ENCODE results near the gene MC1R. TPM values are rescaled to one million over a fixed set of nuclear protein-coding genes. Genes with fewer than 3 reads are reported as not detected.
"Not testable (repeated sequence)": the region's sequence is repeated elsewhere in the genome, so short reads cannot be mapped to it uniquely, and the experiment has no call there.

Gene MC1R
- total RNA-seq, 2 experiments from 2014 or later = 0.85 to 1.3 TPM

GRCh38 chr16:89962754-89963498 is 44.3 kb downstream of the MC1R start:
- Mint-ChIP-seq H3K4me3 (no peak overlapping the region), H3K27me3 (no peaks in the 10 kb centered on the region), H3K4me1 (ENCODE audit: low read depth) (no peaks in the 10 kb centered on the region), H3K27ac (no peak overlapping the region), H3K36me3 (peaks cover 10% of the 10 kb centered on the region), H3K9me3 (no peaks in the 10 kb centered on the region)
- DNase-seq = no peak
- ChIA-PET POLR2A (no interaction called here), CTCF (no interaction called here)
- intact Hi-C loops (cut with micrococcal nuclease) = no loop called here

- Mint-ChIP-seq H3K27me3 (no peaks in the 10 kb centered on the region), H3K36me3 (peaks cover 1% of the 10 kb centered on the region), H3K4me1 (ENCODE audit: low read depth) (no peaks in the 10 kb centered on the region), H3K4me3 (no peak overlapping the region), H3K27ac (no peak overlapping the region), H3K9me3 (no peaks in the 10 kb centered on the region)
- ChIA-PET CTCF (no interaction called here), POLR2A (no interaction called here)
- DNase-seq = no peak
- intact Hi-C loops (cut with micrococcal nuclease) = no loop called here
Measured at GRCh38 chr16:89964201-89964600, 45.5 kb downstream of the MC1R start.

GRCh38 chr16:89965447-89966225 is 47.0 kb downstream of the MC1R start:
- Mint-ChIP-seq H3K4me3 (no peak overlapping the region), H3K36me3 (peaks cover 5% of the 10 kb centered on the region), H3K27me3 (no peaks in the 10 kb centered on the region), H3K27ac (no peak overlapping the region), H3K4me1 (ENCODE audit: low read depth) (peaks cover 5% of the 10 kb centered on the region), H3K9me3 (peaks cover 4% of the 10 kb centered on the region)
- ChIA-PET CTCF (no interaction called here), POLR2A (no interaction called here)
- intact Hi-C loops (cut with micrococcal nuclease) = no loop called here
- no peak for DNase-seq

GRCh38 chr16:89966756-89967155 is 48.1 kb downstream of the MC1R start:
- H3K27me3 Mint-ChIP-seq = no peaks in the 10 kb centered on the region
- POLR2A ChIA-PET = no interaction called here
- CTCF ChIA-PET = no interaction called here
- intact Hi-C loops (cut with micrococcal nuclease) = no loop called here
- no peak for DNase-seq
- H3K27ac Mint-ChIP-seq = no peak overlapping the region
- H3K9me3 Mint-ChIP-seq = peaks cover 12% of the 10 kb centered on the region
- peaks cover 13% of the 10 kb centered on the region for H3K4me1 Mint-ChIP-seq (ENCODE audit: low read depth)
- H3K36me3 Mint-ChIP-seq = peaks cover 9% of the 10 kb centered on the region
- no peak overlapping the region for H3K4me3 Mint-ChIP-seq

DNA sequence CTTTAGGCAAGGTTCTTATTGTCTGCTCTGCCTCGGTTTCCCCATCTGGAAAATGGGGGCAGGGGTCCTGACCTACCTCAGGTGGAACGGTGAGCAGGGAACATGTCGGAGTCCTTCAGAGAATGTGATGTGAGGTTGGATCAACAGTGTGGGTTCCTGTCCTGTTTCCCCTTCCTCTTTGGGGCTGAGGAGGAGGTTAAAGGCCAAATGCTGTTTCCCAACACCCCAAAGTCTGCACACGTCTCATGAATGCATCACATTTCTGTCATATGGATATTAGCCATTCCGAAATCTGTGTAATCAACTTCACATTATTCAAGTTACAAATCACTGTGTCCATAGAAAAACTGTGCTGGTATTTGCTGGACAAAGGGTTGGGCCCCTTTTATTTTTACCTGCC is 48.8 kb downstream of the MC1R start:
- CTCF ChIA-PET; H3K27ac Mint-ChIP-seq; intact Hi-C loops (cut with micrococcal nuclease); H3K4me3 Mint-ChIP-seq; DNase-seq; H3K36me3 Mint-ChIP-seq; H3K27me3 Mint-ChIP-seq; POLR2A ChIA-PET: not testable (repeated sequence)
- H3K4me1 Mint-ChIP-seq (ENCODE audit: low read depth) = peaks cover 15% of the 10 kb centered on the region
- H3K9me3 Mint-ChIP-seq = peaks cover 12% of the 10 kb centered on the region

DNA sequence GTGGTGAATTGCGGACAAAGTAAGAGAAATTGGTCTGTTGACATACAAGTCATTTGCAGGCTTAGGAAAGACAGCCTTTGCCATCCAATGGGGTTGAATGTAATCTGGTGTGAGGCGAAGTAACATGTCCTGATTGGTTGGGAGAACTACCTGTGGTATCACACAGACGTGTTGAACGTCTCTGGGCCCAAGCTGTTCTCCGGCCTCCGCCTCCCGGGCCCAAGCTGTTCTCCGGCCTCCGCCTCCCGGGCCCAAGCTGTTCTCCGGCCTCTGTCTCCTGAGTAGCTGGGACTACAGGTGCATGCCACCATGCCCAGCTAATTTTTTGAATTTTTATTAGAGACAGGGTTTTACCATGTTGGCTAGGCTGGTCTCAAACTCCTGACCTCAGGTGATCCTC is 49.4 kb downstream of the MC1R start:
- intact Hi-C loops (cut with micrococcal nuclease); H3K4me3 Mint-ChIP-seq; POLR2A ChIA-PET; H3K27ac Mint-ChIP-seq; DNase-seq; CTCF ChIA-PET; H3K27me3 Mint-ChIP-seq; H3K36me3 Mint-ChIP-seq: not testable (repeated sequence)
- peaks cover 12% of the 10 kb centered on the region for H3K9me3 Mint-ChIP-seq
- peaks cover 15% of the 10 kb centered on the region for H3K4me1 Mint-ChIP-seq (ENCODE audit: low read depth)

DNA sequence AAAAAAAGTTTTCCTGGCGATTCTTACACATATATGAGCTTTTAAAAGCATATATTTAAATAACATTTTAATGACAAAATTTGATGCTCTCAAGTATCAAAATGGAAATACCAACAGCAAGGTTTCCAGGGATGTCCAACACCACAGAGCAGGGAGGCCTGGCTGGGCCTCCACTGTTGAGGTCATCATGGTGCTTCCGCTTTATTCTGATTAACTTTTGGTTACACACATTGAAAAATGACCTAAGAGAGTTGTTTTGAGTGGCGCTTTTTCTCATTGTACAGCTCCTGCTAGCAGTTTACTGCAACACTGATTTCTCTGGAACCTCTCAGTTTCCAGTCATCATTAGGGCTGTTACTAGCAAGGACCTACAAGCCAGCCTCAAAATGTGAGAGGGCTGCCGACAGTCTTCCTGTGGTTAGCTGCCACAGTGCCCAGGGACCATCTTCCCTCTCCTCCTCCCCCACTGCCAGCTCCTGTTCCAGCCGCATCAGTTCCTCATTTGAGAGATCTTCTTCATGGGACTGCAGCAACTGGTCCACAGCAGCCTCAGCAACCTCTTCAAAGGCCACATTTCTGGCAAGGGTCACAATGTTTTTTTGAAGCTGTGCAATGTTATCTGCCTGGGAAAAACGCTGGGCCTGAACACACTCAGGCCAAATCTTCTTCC is 51.2 kb downstream of the MC1R start:
- peaks cover 9% of the 10 kb centered on the region for H3K36me3 Mint-ChIP-seq
- POLR2A ChIA-PET = interaction anchor here (1.2 kb wide), 1 partner anchor 12 kb away, joined by 3 read pairs; no protein-coding TSS in a partner anchor
- CTCF ChIA-PET = interaction anchor here (0.6 to 1.0 kb wide), 2 partner anchors 14 to 50 kb away, joined by 3 to 4 read pairs; partner anchors contain the start of gene DBNDD1
- DNase-seq = no peak
- no peaks in the 10 kb centered on the region for H3K27me3 Mint-ChIP-seq
- intact Hi-C loops (cut with micrococcal nuclease) = no loop called here
- peaks cover 29% of the 10 kb centered on the region for H3K4me1 Mint-ChIP-seq (ENCODE audit: low read depth)
- peaks cover 12% of the 10 kb centered on the region for H3K9me3 Mint-ChIP-seq
- H3K4me3 Mint-ChIP-seq = no peak overlapping the region
- H3K27ac Mint-ChIP-seq = no peak overlapping the region

Other genes starting within 250 kb of the MC1R start
- 10 to 100 TPM; 90.0 to 92.4 TPM for gene CDK10, start 232.2 kb upstream of the MC1R start, total RNA-seq
- 1 to 10 TPM; 6.8 to 7.6 TPM for gene SPATA2L, start 217.2 kb upstream of the MC1R start, total RNA-seq
- gene VPS9D1, start 198.0 kb upstream of the MC1R start, total RNA-seq = 1 to 10 TPM; 2.9 to 3.2 TPM
- 10 to 100 TPM; 22.1 to 25.6 TPM for gene ZNF276, start 197.3 kb upstream of the MC1R start, total RNA-seq
- gene FANCA, start 102.2 kb upstream of the MC1R start, total RNA-seq = 100 to 1,000 TPM in 1 of 2 experiments, 10 to 100 TPM in 1; 99.4 to 103 TPM
- 1 to 10 TPM in 1 of 2 experiments, under 1 TPM in 1; 0.63 to 1.4 TPM for gene SPIRE2, start 90.4 kb upstream of the MC1R start, total RNA-seq
- 100 to 1,000 TPM; 139 to 147 TPM for gene TCF25, start 45.3 kb upstream of the MC1R start, total RNA-seq
- gene TUBB3, start 4.5 kb downstream of the MC1R start, total RNA-seq = 1 to 10 TPM in 1 of 2 experiments, under 1 TPM in 1; 0.99 to 1.4 TPM
- 10 to 100 TPM; 29.0 to 33.3 TPM for gene DEF8, start 29.9 kb downstream of the MC1R start, total RNA-seq
- gene DBNDD1, start 100.6 kb downstream of the MC1R start, total RNA-seq = under 1 TPM; 0.81 to 0.94 TPM
- gene PRDM7, start 158.5 kb downstream of the MC1R start, total RNA-seq = not detected

Data from activated CD4-positive, alpha-beta memory T cell treated with anti-CD3 and anti-CD28 coated beads for 36 hours (primary cell).